HG03139 (cell line): ENCODE measurements around the gene TMEM107.

ENCODE experiments used
- ATAC-seq: cut with Tn5 transposase; IDR thresholded peaks from one replicate; pipeline ENCODE4 v1.9.1; 2021; ENCODE audit not compliant: unreplicated experiment

TMEM107 gene

GRCh38 chr17:8162997-8163977 lies 12.9 kb downstream of the TMEM107 start:
- ATAC-seq, result no peak

GRCh38 chr17:8162233-8162996 lies 13.8 kb downstream of the TMEM107 start, which contains the start of gene VAMP2:
Gene VAMP2 (minus strand): TSS chr17:8162948. CDS start chr17:8162879, 69 bp downstream.
- no peak for ATAC-seq

GRCh38 chr17:8161289-8162232 lies 14.6 kb downstream of the TMEM107 start:
- ATAC-seq, result no peak

GRCh38 chr17:8160741-8161221 lies 15.4 kb downstream of the TMEM107 start:
- no peak for ATAC-seq

- ATAC-seq, result no peak
These were observed 16.0 kb downstream of the TMEM107 start for GRCh38 chr17:8160224-8160577.

GRCh38 chr17:8159459-8160223 lies 16.5 kb downstream of the TMEM107 start:
- ATAC-seq, result no peak

GRCh38 chr17:8159032-8159400 lies 17.2 kb downstream of the TMEM107 start:
- ATAC-seq, result no peak

- no peak for ATAC-seq
These were observed 17.7 kb downstream of the TMEM107 start for GRCh38 chr17:8158267-8159031.

- ATAC-seq, result peak; percentile 69
These were observed 19.8 kb downstream of the TMEM107 start for GRCh38 chr17:8156246-8156992.

GRCh38 chr17:8155996-8156245 lies 20.3 kb downstream of the TMEM107 start:
- no peak for ATAC-seq

GRCh38 chr17:8155231-8155995 lies 20.8 kb downstream of the TMEM107 start:
- no peak for ATAC-seq

- no peak for ATAC-seq
These were observed 21.5 kb downstream of the TMEM107 start for GRCh38 chr17:8154608-8155155.

- ATAC-seq, result no peak
These were observed 22.1 kb downstream of the TMEM107 start for GRCh38 chr17:8153957-8154607.

GRCh38 chr17:8153525-8153956 lies 22.6 kb downstream of the TMEM107 start:
- no peak for ATAC-seq

GRCh38 chr17:8153031-8153451 lies 23.1 kb downstream of the TMEM107 start:
- ATAC-seq, result no peak

- ATAC-seq, result no peak
These were observed 23.9 kb downstream of the TMEM107 start, which contains the start of gene PER1 for GRCh38 chr17:8152112-8152775. Gene PER1 (minus strand): TSS chr17:8152404. CDS start chr17:8150706, 1,698 bp downstream.
